ENCODE measurements around the gene TSPAN5.

Gene TSPAN5

DNA sequence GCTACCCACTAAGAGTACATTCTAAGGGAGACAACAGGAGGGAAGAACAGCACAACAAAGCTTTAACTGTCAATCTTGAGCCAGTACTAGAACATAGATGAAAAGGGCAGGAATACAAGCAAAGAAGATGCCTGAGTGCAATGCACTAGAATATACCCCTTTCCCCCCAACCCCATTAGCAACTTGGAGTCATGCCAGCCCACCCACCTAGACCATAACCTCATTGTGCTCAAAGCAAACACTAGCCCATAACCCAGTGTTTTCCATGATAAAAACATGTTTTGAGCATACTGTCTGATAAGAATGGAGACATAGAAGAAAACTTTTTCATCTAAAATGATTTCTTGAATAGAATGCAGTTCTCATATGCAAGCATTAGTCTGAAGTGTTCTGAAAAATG, 214.0 kb downstream of the TSPAN5 start:
- no peak for DNase-seq

DNA sequence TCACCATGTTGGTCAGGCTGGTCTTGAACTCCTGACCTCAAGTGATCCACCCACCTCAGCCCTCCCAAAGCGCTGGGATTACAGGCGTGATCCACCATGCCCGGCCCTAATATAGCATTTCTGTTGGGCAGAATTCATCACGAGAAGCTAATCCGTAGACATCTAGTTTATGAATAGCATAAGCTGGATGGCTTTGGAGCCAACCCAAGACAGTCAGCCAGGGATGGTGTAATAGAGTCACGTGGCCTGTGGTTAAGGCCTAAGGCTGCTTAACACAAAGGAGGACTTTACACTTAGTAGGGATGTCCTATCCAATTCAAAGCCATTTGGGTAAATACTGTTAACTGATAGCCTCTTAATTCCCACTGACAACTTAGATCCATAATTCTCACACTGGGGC, 223.6 kb downstream of the TSPAN5 start:
- DNase-seq: no peak

GRCh38 chr4:98433691-98434090, 224.7 kb downstream of the TSPAN5 start:
- DNase-seq: no peak

DNA sequence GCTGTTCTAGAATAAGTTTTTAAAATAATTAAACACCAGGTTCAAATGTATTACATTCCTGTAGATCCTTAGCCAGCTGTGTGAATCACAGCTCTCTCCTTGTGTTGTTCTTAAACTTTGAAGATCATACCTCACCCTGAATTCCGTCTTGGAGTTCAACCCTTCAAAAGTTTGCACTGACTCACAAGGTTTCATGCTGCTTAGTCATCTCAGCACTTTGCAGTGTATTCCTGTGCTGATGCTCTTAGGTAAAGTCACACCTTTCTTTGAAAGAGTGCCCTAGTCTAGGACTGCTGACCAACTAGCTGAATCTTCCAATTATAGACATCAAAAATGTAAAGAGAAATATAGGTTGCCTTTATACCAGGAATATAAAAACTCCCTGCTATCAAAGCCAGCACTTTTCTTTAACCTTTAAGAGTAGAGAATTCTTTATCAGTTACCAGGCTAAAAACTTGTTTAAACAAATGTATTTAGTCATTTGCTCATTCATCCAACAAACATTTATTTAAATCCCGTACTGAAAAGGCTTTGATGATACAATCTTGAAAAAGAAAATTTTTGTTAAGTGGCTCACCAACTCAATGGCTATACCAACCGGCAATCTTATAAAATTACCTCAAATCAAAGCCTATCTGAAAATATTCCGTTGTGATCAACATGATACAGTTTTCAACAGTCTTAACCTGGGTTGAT, 227.6 kb downstream of the TSPAN5 start:
- DNase-seq: no peak

DNA sequence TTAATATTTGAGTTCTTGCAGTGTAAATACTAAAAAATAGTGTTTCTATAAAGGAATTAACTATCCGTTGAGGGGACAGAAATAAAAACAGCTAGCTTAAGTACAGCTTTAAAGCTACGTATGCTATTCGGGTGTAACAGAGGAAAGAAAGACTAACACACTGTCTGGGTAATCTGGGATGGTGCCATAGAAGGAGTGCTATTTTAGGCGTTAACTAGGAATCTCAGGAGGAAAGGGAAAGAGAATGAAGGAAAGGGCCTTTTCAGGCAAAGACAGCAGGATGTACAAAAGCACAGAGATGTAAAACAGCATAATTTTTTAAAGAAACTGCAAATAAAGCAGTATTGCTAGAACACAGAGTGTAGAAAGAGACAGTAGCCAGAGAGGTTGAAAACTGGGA, 235.4 kb downstream of the TSPAN5 start:
- DNase-seq: peak in 1 of 2 donors; percentile 13

DNA sequence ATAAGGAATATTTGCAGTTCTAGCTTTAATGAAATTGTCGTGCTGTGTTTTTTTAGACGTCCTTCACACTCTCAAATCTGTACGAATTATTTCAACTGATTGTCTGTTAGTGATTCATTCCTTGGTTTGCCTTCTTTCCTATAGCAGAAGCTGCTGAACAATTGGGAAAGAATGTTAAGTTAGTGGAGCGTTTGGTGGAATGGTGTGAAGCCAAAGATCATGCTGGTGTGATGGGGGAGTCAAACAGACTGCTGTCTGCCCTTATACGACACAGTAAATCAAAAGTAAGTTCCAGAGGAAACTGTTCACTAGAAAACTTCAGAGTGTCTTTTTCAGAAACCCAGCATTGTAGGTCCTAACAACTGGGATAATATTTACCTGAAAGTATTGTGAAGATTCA, 237.3 kb downstream of the TSPAN5 start:
- no peak for DNase-seq
